ENCODE data around the gene NUP188. TPM values are rescaled to one million over a fixed set of nuclear protein-coding genes. Genes with fewer than 3 reads are reported as not detected.

NUP188 gene
- total RNA-seq, 1 donor from 2014 or later: 49.6 TPM

GRCh38 chr9:128917151-128917849, 30.2 kb upstream of the NUP188 start:
- Histone ChIP-seq H3K9me3 (no peaks in the 10 kb centered on the region), H3K27me3 (no peaks in the 10 kb centered on the region), H3K36me3 (peaks cover 18% of the 10 kb centered on the region), H3K4me1 (peaks cover 75% of the 10 kb centered on the region), H3K27ac (peak overlapping the region; percentile 87), H3K4me3 (peak overlapping the region; percentile 19)
- TF ChIP-seq, protein P1, sequence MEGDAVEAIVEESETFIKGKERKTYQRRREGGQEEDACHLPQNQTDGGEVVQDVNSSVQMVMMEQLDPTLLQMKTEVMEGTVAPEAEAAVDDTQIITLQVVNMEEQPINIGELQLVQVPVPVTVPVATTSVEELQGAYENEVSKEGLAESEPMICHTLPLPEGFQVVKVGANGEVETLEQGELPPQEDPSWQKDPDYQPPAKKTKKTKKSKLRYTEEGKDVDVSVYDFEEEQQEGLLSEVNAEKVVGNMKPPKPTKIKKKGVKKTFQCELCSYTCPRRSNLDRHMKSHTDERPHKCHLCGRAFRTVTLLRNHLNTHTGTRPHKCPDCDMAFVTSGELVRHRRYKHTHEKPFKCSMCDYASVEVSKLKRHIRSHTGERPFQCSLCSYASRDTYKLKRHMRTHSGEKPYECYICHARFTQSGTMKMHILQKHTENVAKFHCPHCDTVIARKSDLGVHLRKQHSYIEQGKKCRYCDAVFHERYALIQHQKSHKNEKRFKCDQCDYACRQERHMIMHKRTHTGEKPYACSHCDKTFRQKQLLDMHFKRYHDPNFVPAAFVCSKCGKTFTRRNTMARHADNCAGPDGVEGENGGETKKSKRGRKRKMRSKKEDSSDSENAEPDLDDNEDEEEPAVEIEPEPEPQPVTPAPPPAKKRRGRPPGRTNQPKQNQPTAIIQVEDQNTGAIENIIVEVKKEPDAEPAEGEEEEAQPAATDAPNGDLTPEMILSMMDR (IDR thresholded peaks at IDR 0.05): no peak
- DNase-seq (peak; percentile 89), ATAC-seq (peak; percentile 59)
- intact Hi-C loops (cut with DNase I): no loop called here

DNA sequence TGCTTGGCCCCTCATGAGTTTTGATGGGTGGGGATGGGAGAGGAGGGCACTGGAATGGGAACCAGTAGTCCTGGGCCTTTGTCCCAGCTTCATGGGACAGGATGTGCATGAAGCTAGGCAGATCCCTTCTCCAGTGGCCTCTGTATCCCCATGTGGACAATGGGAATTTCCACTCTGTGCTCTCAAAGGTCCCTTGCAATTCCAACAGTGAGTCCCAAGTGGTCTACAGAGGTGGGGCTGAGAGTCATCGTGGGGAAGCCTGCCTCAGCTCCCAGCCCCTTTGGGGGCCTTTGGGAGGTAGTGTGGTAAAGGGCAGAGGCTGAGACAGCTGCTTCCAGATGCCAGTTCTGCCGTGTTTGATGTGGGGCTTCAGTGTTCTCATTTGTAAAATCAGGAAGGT, 28.6 kb upstream of the NUP188 start:
- TF ChIP-seq, protein P1 (IDR thresholded peaks at IDR 0.05): no peak
- Histone ChIP-seq H3K4me1 (peaks cover 63% of the 10 kb centered on the region), H3K36me3 (peaks cover 15% of the 10 kb centered on the region), H3K27me3 (no peaks in the 10 kb centered on the region), H3K9me3 (no peaks in the 10 kb centered on the region), H3K4me3 (no peak overlapping the region), H3K27ac (peak overlapping the region; percentile 88)
- DNase-seq (no peak), ATAC-seq (no peak)
- intact Hi-C loops (cut with DNase I): no loop called here

DNA sequence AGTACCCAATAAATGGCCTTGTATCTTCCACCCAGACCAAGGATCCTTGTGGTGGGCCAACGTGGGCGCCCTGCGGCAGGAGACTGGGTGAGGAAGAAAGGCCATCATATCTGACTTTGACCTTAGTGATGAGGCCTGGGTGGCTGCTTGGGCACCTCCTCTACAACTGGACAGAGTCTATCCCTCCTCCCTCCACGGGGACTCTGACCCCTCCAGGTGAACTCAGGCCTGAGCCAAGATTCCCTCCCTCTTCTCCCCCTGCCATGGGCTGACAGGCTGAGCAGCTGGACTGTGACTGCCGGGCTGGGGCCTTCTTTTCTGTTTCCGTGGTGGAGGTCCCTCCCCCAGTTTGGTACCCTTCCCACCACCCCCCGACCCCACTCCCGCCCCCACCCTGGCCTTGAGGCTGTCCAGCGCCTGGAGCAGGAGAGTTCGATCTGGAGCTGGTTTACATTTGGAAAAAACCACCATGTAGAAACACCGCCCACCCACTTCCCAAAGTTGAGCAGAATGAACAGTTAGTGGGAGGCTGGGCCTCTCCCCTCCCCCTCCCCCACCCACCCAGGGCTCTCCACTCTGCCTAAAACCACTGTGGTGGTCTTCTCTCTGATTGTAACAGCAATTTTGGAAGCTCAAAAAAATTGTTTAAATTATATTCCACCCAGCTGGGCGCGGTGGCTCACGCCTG, 28.0 kb upstream of the NUP188 start:
- intact Hi-C loops (cut with DNase I): no loop called here
- H3K27me3 ChIP-seq: no peaks in the 10 kb centered on the region
- H3K27ac ChIP-seq: peak overlapping the region; percentile 88
- H3K4me1 ChIP-seq: peaks cover 57% of the 10 kb centered on the region
- DNase-seq (no peak), ATAC-seq (no peak)
- H3K9me3 ChIP-seq: no peaks in the 10 kb centered on the region
- peaks cover 15% of the 10 kb centered on the region for H3K36me3 ChIP-seq
- H3K4me3 ChIP-seq: no peak overlapping the region
- TF ChIP-seq, protein P1 (IDR thresholded peaks at IDR 0.05): no peak

DNA sequence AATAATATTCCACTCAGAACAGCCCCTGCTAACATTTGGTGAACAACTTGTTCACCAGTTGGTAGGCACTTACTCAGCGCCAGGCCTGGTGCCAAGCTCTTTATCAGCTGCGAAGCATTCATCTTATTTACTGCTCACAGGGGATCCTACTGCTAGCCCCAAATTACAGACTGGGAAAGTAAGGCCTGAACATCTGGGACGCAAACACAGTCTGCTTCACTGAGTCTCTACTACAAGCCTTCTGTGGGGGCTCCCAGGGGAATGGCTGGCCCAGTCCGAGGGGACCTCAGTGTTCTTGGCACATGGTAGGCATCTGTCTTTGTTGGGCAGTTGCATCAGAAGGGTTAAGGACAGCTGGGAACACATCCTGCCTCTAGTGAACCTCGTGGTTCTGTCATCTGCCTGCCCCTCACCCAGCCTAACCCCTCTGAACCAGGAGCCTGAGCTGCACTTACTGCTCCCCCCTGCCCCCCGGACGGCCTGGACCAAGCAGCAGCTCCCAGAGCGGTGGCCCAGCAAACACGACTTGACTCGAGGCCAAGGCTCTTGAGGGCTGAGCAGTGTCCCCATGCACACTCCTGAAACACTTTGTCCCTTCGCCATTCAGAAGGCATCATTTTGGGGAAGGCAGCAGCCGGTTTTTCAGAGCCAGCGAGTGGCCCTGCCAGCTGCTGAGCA, 27.0 kb upstream of the NUP188 start, which contains the start of gene PHYHD1:
TSS of gene PHYHD1 (plus strand) at position 602 of the 678 bp plus-strand sequence. CDS start 1,342 bp downstream, outside the sequence.
- no peaks in the 10 kb centered on the region for H3K27me3 ChIP-seq
- TF ChIP-seq, protein P1 (IDR thresholded peaks at IDR 0.05): no peak
- H3K4me3 ChIP-seq: peak within 1 kb of the TSS; percentile 59
- DNase-seq (peak; percentile 87), ATAC-seq (peak; percentile 44)
- intact Hi-C loops (cut with DNase I): no loop called here
- peaks cover 48% of the 10 kb centered on the region for H3K4me1 ChIP-seq
- no peaks in the 10 kb centered on the region for H3K9me3 ChIP-seq
- H3K27ac ChIP-seq: peak within 1 kb of the TSS; percentile 88
- peaks cover 15% of the 10 kb centered on the region for H3K36me3 ChIP-seq

DNA sequence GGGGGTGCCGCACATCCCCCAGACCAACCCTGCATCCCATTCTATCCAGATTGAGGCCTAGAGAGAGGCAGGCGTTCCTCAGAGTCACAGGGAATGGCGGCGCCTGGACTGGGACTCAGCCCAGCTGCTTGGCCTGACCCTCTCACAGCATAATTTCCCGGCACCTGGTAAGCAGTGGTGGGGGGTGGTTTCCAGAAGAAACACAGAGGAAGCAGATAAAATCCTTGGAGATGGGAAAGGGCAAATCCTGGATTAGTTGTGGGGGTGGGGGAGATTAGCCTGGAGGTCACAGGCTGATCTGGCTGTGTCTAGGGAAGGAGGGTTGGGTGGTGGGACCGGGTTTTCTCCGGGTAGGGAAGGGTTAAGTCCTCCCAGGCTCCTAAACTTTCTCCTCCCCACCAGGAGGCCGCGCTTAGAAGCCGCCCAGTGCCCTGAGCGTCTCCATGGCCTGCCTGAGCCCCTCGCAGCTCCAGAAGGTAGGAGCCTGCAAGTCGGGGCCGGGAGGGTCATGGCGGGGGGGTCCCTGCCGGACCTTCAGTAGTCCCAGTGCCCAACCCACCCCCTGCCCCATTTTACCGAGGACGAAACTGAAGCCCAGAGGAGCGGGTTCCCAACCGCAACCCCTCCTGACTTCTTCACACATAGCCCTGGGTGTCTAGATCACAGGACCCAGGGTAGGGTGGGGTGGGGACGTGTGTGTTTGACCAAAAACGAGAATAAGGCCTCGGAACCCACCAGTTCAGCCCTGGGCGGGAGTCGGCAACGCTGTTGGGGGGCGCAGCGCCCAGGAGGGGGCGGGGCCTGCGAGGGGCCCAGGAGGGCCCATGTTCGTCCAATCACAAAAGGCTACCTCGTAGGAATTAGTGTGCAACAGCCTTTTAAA, 25.4 kb upstream of the NUP188 start:
- no peaks in the 10 kb centered on the region for H3K9me3 ChIP-seq
- TF ChIP-seq, protein P1 (IDR thresholded peaks at IDR 0.05): peak; percentile 8
- peaks cover 32% of the 10 kb centered on the region for H3K4me1 ChIP-seq
- peak overlapping the region; percentile 88 for H3K27ac ChIP-seq
- intact Hi-C loops (cut with DNase I): no loop called here
- ATAC-seq (peak; percentile 83), DNase-seq (peak; percentile 81)
- H3K4me3 ChIP-seq: peak overlapping the region; percentile 59
- H3K36me3 ChIP-seq: peaks cover 8% of the 10 kb centered on the region
- no peaks in the 10 kb centered on the region for H3K27me3 ChIP-seq
